Activated naive CD8-positive, alpha-beta T cell treated with anti-CD3 and anti-CD28 coated beads, Interleukin-2, amount 10 ng/mL, durations not matched to agents 7 days and 5 days (primary cell): ENCODE data around the gene SHC3. TPM values are rescaled to one million over a fixed set of nuclear protein-coding genes. Genes with fewer than 3 reads are reported as not detected.

Source experiments
- ATAC-seq: fragments of 150-1000 bp; cut with Tn5 transposase; one replicate; pipeline ENCODE4 v1.10.0; 2021; ENCODE audit warnings: low read depth, moderate library complexity
- POLR2A ChIA-PET: fragments of 350-600 bp; sonication (Branson Sonifier 250); formaldehyde crosslinking; loops from one replicate; lab custom pipeline; 2021; ENCODE audit warnings: antibody characterized with exemption; lab: Charles Lee
- DNase-seq: peaks from one replicate; pipeline ENCODE4 v3.0.0; 2021
- H3K27ac Mint-ChIP-seq: one replicate; pipeline ENCODE4 v1.8.0; 2022; ENCODE audit warnings: mild to moderate bottlenecking, mixed read lengths
- H3K27me3 Mint-ChIP-seq: one replicate; pipeline ENCODE4 v1.8.0; 2022; ENCODE audit warnings: mild to moderate bottlenecking, moderate library complexity, mixed read lengths
- H3K36me3 Mint-ChIP-seq: one replicate; pipeline ENCODE4 v1.8.0; 2021; ENCODE audit warnings: mild to moderate bottlenecking, mixed read lengths
- H3K4me1 Mint-ChIP-seq: one replicate; pipeline ENCODE4 v1.8.0; 2021; ENCODE audit warnings: mixed read lengths
- H3K4me3 Mint-ChIP-seq: one replicate; pipeline ENCODE4 v1.8.0; 2022; ENCODE audit warnings: mild to moderate bottlenecking, moderate library complexity, mixed read lengths
- H3K9me3 Mint-ChIP-seq: one replicate; pipeline ENCODE4 v1.8.0; 2021; ENCODE audit warnings: mixed read lengths
- total RNA-seq, 2 experiments: library from RNA; stranded (reverse); gene quantifications; one replicate each; pipeline ENCODE4 v1.2.3, GENCODE V29; 2021

Gene SHC3
- total RNA-seq, 2 experiments from 2014 or later, result not detected

GRCh38 chr9:88996046-88996920 is 182.3 kb downstream of the SHC3 start:
- Mint-ChIP-seq H3K27ac (no peak overlapping the region), H3K27me3 (peaks cover 29% of the 10 kb centered on the region), H3K4me1 (peaks cover 8% of the 10 kb centered on the region), H3K9me3 (no peaks in the 10 kb centered on the region), H3K36me3 (no peaks in the 10 kb centered on the region), H3K4me3 (no peak overlapping the region)
- no peak for ATAC-seq
- DNase-seq, result no peak
- POLR2A ChIA-PET, result no interaction called here

- POLR2A ChIA-PET, result no interaction called here
- Mint-ChIP-seq H3K36me3 (no peaks in the 10 kb centered on the region), H3K9me3 (no peaks in the 10 kb centered on the region), H3K4me1 (peaks cover 4% of the 10 kb centered on the region), H3K27ac (no peak overlapping the region), H3K4me3 (no peak overlapping the region), H3K27me3 (peaks cover 29% of the 10 kb centered on the region)
- no peak for DNase-seq
- ATAC-seq, result no peak
Observed at GRCh38 chr9:88995627-88996026, 183.0 kb downstream of the SHC3 start.

GRCh38 chr9:88995200-88995577 is 183.4 kb downstream of the SHC3 start:
- Mint-ChIP-seq H3K4me3 (no peak overlapping the region), H3K4me1 (peaks cover 4% of the 10 kb centered on the region), H3K9me3 (no peaks in the 10 kb centered on the region), H3K36me3 (no peaks in the 10 kb centered on the region), H3K27me3 (peaks cover 27% of the 10 kb centered on the region), H3K27ac (no peak overlapping the region)
- POLR2A ChIA-PET, result no interaction called here
- DNase-seq (no peak), ATAC-seq (no peak)

GRCh38 chr9:88994469-88995199 is 184.0 kb downstream of the SHC3 start:
- Mint-ChIP-seq H3K4me1 (peaks cover 6% of the 10 kb centered on the region), H3K4me3 (no peak overlapping the region), H3K36me3 (no peaks in the 10 kb centered on the region), H3K9me3 (no peaks in the 10 kb centered on the region), H3K27me3 (peaks cover 30% of the 10 kb centered on the region), H3K27ac (no peak overlapping the region)
- DNase-seq, result no peak
- ATAC-seq, result no peak
- POLR2A ChIA-PET, result no interaction called here

GRCh38 chr9:88993871-88994460 is 184.7 kb downstream of the SHC3 start:
- H3K27ac Mint-ChIP-seq, result no peak overlapping the region
- H3K36me3 Mint-ChIP-seq, result no peaks in the 10 kb centered on the region
- no peak overlapping the region for H3K4me3 Mint-ChIP-seq
- no peak for ATAC-seq
- H3K9me3 Mint-ChIP-seq, result no peaks in the 10 kb centered on the region
- POLR2A ChIA-PET, result no interaction called here
- H3K4me1 Mint-ChIP-seq, result peaks cover 13% of the 10 kb centered on the region
- no peak for DNase-seq
- H3K27me3 Mint-ChIP-seq, result peaks cover 30% of the 10 kb centered on the region

GRCh38 chr9:88993327-88993726 is 185.3 kb downstream of the SHC3 start:
- POLR2A ChIA-PET, result no interaction called here
- no peaks in the 10 kb centered on the region for H3K36me3 Mint-ChIP-seq
- ATAC-seq, result no peak

GRCh38 chr9:88992556-88992955 is 186.1 kb downstream of the SHC3 start:
- H3K36me3 Mint-ChIP-seq, result no peaks in the 10 kb centered on the region
- no peak overlapping the region for H3K27ac Mint-ChIP-seq
- no peak overlapping the region for H3K4me3 Mint-ChIP-seq
- no peaks in the 10 kb centered on the region for H3K9me3 Mint-ChIP-seq
- POLR2A ChIA-PET, result no interaction called here
- ATAC-seq (no peak), DNase-seq (no peak)
- peaks cover 15% of the 10 kb centered on the region for H3K4me1 Mint-ChIP-seq
- peaks cover 35% of the 10 kb centered on the region for H3K27me3 Mint-ChIP-seq

More at GRCh38 chr9:88993327-88993726, 185.3 kb downstream of the SHC3 start:
- H3K4me3 Mint-ChIP-seq, result no peak overlapping the region
- peaks cover 15% of the 10 kb centered on the region for H3K4me1 Mint-ChIP-seq
- no peaks in the 10 kb centered on the region for H3K9me3 Mint-ChIP-seq
- H3K27ac Mint-ChIP-seq, result no peak overlapping the region
- DNase-seq, result no peak
- H3K27me3 Mint-ChIP-seq, result peaks cover 34% of the 10 kb centered on the region

GRCh38 chr9:88991066-88992034 is 187.3 kb downstream of the SHC3 start, which contains the start of gene S1PR3:
S1PR3 (plus strand) TSS chr9:88991468; CDS start chr9:89001201, 9,733 bp downstream.
- H3K4me1 Mint-ChIP-seq, result peaks cover 15% of the 10 kb centered on the region
- POLR2A ChIA-PET, result no interaction called here
- ATAC-seq (peak; percentile 55), DNase-seq (peak; percentile 48)
- H3K4me3 Mint-ChIP-seq, result peak within 1 kb of the TSS; percentile 45
- H3K27me3 Mint-ChIP-seq, result peaks cover 35% of the 10 kb centered on the region
- no peak within 1 kb of the TSS for H3K27ac Mint-ChIP-seq
- H3K9me3 Mint-ChIP-seq, result no peaks in the 10 kb centered on the region
- H3K36me3 Mint-ChIP-seq, result no peaks in the 10 kb centered on the region

GRCh38 chr9:88990729-88991065 is 187.9 kb downstream of the SHC3 start:
- Mint-ChIP-seq H3K9me3 (no peaks in the 10 kb centered on the region), H3K27me3 (peaks cover 35% of the 10 kb centered on the region), H3K36me3 (no peaks in the 10 kb centered on the region), H3K4me1 (peaks cover 15% of the 10 kb centered on the region), H3K27ac (no peak overlapping the region), H3K4me3 (no peak overlapping the region)
- ATAC-seq (no peak), DNase-seq (no peak)
- POLR2A ChIA-PET, result no interaction called here

GRCh38 chr9:88990041-88990728 is 188.4 kb downstream of the SHC3 start:
- H3K27ac Mint-ChIP-seq, result no peak overlapping the region

GRCh38 chr9:88988796-88989641 is 189.6 kb downstream of the SHC3 start:
- H3K4me1 Mint-ChIP-seq, result peaks cover 15% of the 10 kb centered on the region
- no peaks in the 10 kb centered on the region for H3K36me3 Mint-ChIP-seq
- peaks cover 30% of the 10 kb centered on the region for H3K27me3 Mint-ChIP-seq
- ATAC-seq, result peak; percentile 76
- DNase-seq, result no peak
- peak overlapping the region; percentile 10 for H3K27ac Mint-ChIP-seq
- H3K4me3 Mint-ChIP-seq, result peak overlapping the region; percentile 44
- H3K9me3 Mint-ChIP-seq, result no peaks in the 10 kb centered on the region
- POLR2A ChIA-PET, result no interaction called here

More at GRCh38 chr9:88990041-88990728, 188.4 kb downstream of the SHC3 start:
- Mint-ChIP-seq H3K36me3 (no peaks in the 10 kb centered on the region), H3K27me3 (peaks cover 35% of the 10 kb centered on the region), H3K4me3 (no peak overlapping the region), H3K4me1 (peaks cover 15% of the 10 kb centered on the region), H3K9me3 (no peaks in the 10 kb centered on the region)
- DNase-seq (no peak), ATAC-seq (no peak)
- POLR2A ChIA-PET, result no interaction called here

- H3K4me3 Mint-ChIP-seq, result no peak overlapping the region
- H3K27me3 Mint-ChIP-seq, result peaks cover 21% of the 10 kb centered on the region
- DNase-seq, result no peak
- no peaks in the 10 kb centered on the region for H3K36me3 Mint-ChIP-seq
- peaks cover 15% of the 10 kb centered on the region for H3K4me1 Mint-ChIP-seq
- ATAC-seq, result no peak
- POLR2A ChIA-PET, result no interaction called here
- H3K27ac Mint-ChIP-seq, result no peak overlapping the region
- no peaks in the 10 kb centered on the region for H3K9me3 Mint-ChIP-seq
Observed at GRCh38 chr9:88987661-88988060, 191.0 kb downstream of the SHC3 start.
